Amygdala (tissue), 56 donors: ENCODE data around the gene DST.

Experiments
- DNase-seq, 56 donors: peaks; one replicate each; lab custom pipeline; 2025; lab: John Stamatoyannopoulos, UW

DST gene

GRCh38 chr6:56540232-56541029, 102.3 kb downstream of the DST start:
- DNase-seq: no peak

- no peak for DNase-seq
Measured at GRCh38 chr6:56539527-56540105, 103.1 kb downstream of the DST start.

- DNase-seq: no peak
Measured at GRCh38 chr6:56538851-56539250, 103.8 kb downstream of the DST start.

- no peak for DNase-seq
Measured at GRCh38 chr6:56537223-56537770, 105.4 kb downstream of the DST start.

- DNase-seq: no peak
Measured at GRCh38 chr6:56536536-56536935, 106.2 kb downstream of the DST start.

- no peak for DNase-seq
Measured at GRCh38 chr6:56535626-56536025, 107.1 kb downstream of the DST start.

GRCh38 chr6:56534680-56535419, 107.8 kb downstream of the DST start:
- no peak for DNase-seq

- no peak for DNase-seq
Measured at GRCh38 chr6:56532766-56533551, 109.7 kb downstream of the DST start.

GRCh38 chr6:56531839-56532595, 110.7 kb downstream of the DST start:
- no peak for DNase-seq

GRCh38 chr6:56529594-56530191, 113.0 kb downstream of the DST start:
- no peak for DNase-seq

- no peak for DNase-seq
Measured at GRCh38 chr6:56528412-56528841, 114.3 kb downstream of the DST start.

- DNase-seq: no peak
Measured at GRCh38 chr6:56527934-56528333, 114.8 kb downstream of the DST start.

GRCh38 chr6:56526860-56527544, 115.7 kb downstream of the DST start:
- DNase-seq: no peak

- no peak for DNase-seq
Measured at GRCh38 chr6:56525974-56526789, 116.5 kb downstream of the DST start.

- DNase-seq: peak in 3 of 56 donors; percentile 16 to 27 (median 19)
Measured at GRCh38 chr6:56524891-56525703, 117.6 kb downstream of the DST start.

- DNase-seq: no peak
Measured at GRCh38 chr6:56522495-56523270, 120.0 kb downstream of the DST start.
